GM04503 (cell line): ENCODE measurements around the gene GPSM1.

Experiments used
- DNase-seq: peaks from one replicate; pipeline ENCODE4 v3.0.0-alpha.2; 2012; ENCODE audit warnings: low read depth

The GPSM1 gene

GRCh38 chr9:136361754-136362449, 34.6 kb downstream of the GPSM1 start:
- DNase-seq, result no peak

GRCh38 chr9:136362450-136362784, 35.1 kb downstream of the GPSM1 start:
- DNase-seq, result no peak

- DNase-seq, result no peak
Measured at GRCh38 chr9:136363106-136363948, 36.0 kb downstream of the GPSM1 start, which contains the start of gene DNLZ. Gene DNLZ (minus strand): TSS chr9:136363744. CDS start chr9:136363714, 30 bp downstream.

- DNase-seq, result no peak
Measured at GRCh38 chr9:136363949-136364748, 36.8 kb downstream of the GPSM1 start.

GRCh38 chr9:136364942-136365774, 37.8 kb downstream of the GPSM1 start:
- DNase-seq, result no peak

- DNase-seq, result no peak
Measured at GRCh38 chr9:136365775-136366222, 38.5 kb downstream of the GPSM1 start.

- DNase-seq, result no peak
Measured at GRCh38 chr9:136366826-136367225, 39.5 kb downstream of the GPSM1 start.

- no peak for DNase-seq
Measured at GRCh38 chr9:136367296-136368145, 40.2 kb downstream of the GPSM1 start.

- DNase-seq, result no peak
Measured at GRCh38 chr9:136368190-136368589, 40.9 kb downstream of the GPSM1 start.

- no peak for DNase-seq
Measured at GRCh38 chr9:136370037-136370436, 42.7 kb downstream of the GPSM1 start.

GRCh38 chr9:136370687-136371532, 43.6 kb downstream of the GPSM1 start:
- no peak for DNase-seq

- DNase-seq, result no peak
Measured at GRCh38 chr9:136371533-136371880, 44.2 kb downstream of the GPSM1 start.

- no peak for DNase-seq
Measured at GRCh38 chr9:136372006-136372405, 44.7 kb downstream of the GPSM1 start.

GRCh38 chr9:136372561-136373299, 45.4 kb downstream of the GPSM1 start:
- DNase-seq, result peak; percentile 44

- DNase-seq, result no peak
Measured at GRCh38 chr9:136373300-136374182, 46.2 kb downstream of the GPSM1 start, which contains the start of gene CARD9. Gene CARD9 (minus strand): TSS chr9:136373669. CDS start chr9:136372078, 1,591 bp downstream.

- no peak for DNase-seq
Measured at GRCh38 chr9:136374183-136374575, 46.8 kb downstream of the GPSM1 start.

GRCh38 chr9:136375096-136375495, 47.8 kb downstream of the GPSM1 start:
- no peak for DNase-seq

- DNase-seq, result no peak
Measured at GRCh38 chr9:136376457-136376856, 49.1 kb downstream of the GPSM1 start.
